ENCODE results near the gene VTN. TPM values are rescaled to one million over a fixed set of nuclear protein-coding genes. Genes with fewer than 3 reads are reported as not detected.
A peak's percentile ranks its signal among the peaks of the same experiment; 100 is the strongest.

The VTN gene
- polyA plus RNA-seq, 1 donor (not counting 4 experiments of a cell fraction or from before 2014, with no cell fraction given), result not detected

DNA sequence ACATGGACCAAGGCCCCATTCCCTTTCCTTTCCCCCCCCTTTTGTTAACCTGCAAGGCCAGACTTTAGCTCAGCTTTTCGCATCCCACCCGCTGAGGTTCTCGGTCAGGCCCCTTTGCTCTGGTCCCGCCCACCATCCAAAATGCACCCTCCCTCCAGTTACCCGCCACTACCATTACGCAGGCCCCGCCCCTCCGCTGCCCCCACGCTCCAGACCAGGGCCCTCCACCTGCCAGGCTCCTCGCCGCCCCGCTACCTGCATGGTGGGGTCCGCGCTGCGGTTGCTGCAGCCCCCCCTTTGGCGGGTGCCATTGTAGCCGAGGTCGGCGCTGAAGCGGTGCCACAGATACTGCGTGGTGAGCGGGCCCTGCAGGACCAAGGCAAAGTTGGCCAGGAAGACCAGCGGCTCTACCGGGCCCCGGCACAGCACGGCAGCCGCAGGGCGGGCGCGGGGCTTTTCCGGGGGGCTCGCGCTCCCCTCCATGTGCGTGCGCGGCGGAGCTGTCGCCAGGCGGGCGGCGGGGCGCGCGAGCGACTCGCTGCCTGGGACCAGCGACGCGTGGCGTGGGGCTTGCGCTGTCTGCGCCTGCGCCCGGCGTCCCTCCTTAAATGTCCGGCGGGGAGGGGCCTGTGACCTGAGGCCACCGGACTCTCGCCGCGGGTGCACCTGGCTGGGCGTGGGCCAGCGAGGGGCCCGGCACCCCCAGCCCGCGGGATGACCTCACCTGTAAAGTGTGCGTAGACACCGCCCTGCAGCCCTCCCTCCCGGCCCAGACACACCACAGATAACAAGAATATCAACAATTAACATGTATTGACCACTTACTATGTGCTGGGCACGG lies 35.7 kb upstream of the VTN start, which contains the start of gene SLC46A1:
TSS of gene SLC46A1 (minus strand) at position 581 of the 841 bp plus-strand sequence. CDS start at position 483, 98 bp downstream.
- FAIRE-seq (no peak), DNase-seq (ENCODE audit: low read depth, low spot score) (no peak)
- H2AFZ ChIP-seq (ENCODE audit: control insufficient read depth, low read length), result peak within 1 kb of the TSS; percentile 60
- peaks cover 36% of the 10 kb centered on the region for H3K4me1 ChIP-seq (ENCODE audit: control insufficient read depth, extremely low read depth, insufficient read depth, low read length)
- H3K79me2 ChIP-seq (ENCODE audit: control insufficient read depth, insufficient read depth, low read length), result no peaks in the 10 kb centered on the region
- H3K9me1 ChIP-seq (ENCODE audit: control insufficient read depth, extremely low read depth, insufficient read depth, low read length), result no peaks in the 10 kb centered on the region
- peak within 1 kb of the TSS; percentile 36 to 50 (median 39) for H3K4me3 ChIP-seq (ENCODE audit: control insufficient read depth in 2 of 3, extremely low read depth in 1 of 3, insufficient read depth in 2 of 3, low read depth in 1 of 3, low read length in 3 of 3)
- peak within 1 kb of the TSS; percentile 49 for H3K9ac ChIP-seq (ENCODE audit: control insufficient read depth, extremely low read depth, insufficient read depth, low read length)
- no peak within 1 kb of the TSS for H3K27ac ChIP-seq (ENCODE audit: control insufficient read depth, insufficient read depth, low read length)
- H3K36me3 ChIP-seq (ENCODE audit: control insufficient read depth in 2 of 2, extremely low read depth in 1 of 2, insufficient read depth in 2 of 2, low read length in 2 of 2), result no peaks in the 10 kb centered on the region
- H3K9me3 ChIP-seq (ENCODE audit: control insufficient read depth, low read depth, low read length), result no peaks in the 10 kb centered on the region
- TF ChIP-seq EZH2 (IDR thresholded peaks at IDR 0.05; ENCODE audit: low read length), result no peak
- TF ChIP-seq, protein P1, sequence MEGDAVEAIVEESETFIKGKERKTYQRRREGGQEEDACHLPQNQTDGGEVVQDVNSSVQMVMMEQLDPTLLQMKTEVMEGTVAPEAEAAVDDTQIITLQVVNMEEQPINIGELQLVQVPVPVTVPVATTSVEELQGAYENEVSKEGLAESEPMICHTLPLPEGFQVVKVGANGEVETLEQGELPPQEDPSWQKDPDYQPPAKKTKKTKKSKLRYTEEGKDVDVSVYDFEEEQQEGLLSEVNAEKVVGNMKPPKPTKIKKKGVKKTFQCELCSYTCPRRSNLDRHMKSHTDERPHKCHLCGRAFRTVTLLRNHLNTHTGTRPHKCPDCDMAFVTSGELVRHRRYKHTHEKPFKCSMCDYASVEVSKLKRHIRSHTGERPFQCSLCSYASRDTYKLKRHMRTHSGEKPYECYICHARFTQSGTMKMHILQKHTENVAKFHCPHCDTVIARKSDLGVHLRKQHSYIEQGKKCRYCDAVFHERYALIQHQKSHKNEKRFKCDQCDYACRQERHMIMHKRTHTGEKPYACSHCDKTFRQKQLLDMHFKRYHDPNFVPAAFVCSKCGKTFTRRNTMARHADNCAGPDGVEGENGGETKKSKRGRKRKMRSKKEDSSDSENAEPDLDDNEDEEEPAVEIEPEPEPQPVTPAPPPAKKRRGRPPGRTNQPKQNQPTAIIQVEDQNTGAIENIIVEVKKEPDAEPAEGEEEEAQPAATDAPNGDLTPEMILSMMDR (optimal IDR thresholded peaks at IDR 0.05 in 1 of 3, IDR thresholded peaks at IDR 0.05 in 1 of 3, conservative IDR thresholded peaks at IDR 0.05 in 1 of 3; ENCODE audit: extremely low read depth in 1 of 3, insufficient read depth in 2 of 3, low read length in 3 of 3), result no peak
- no peaks in the 10 kb centered on the region for H4K20me1 ChIP-seq (ENCODE audit: control insufficient read depth, extremely low read depth, insufficient read depth, low read length)
- dilution Hi-C loops (cut with MboI; ENCODE audit: extremely low pct_ligation_motif_present, low sequenced_read_pairs), result no loop called here
- no peaks in the 10 kb centered on the region for H3K27me3 ChIP-seq (ENCODE audit: control insufficient read depth, extremely low read depth, insufficient read depth, low read length)
- peak within 1 kb of the TSS; percentile 67 for H3K4me2 ChIP-seq (ENCODE audit: control insufficient read depth, extremely low read depth, insufficient read depth, low read depth, low read length)

DNA sequence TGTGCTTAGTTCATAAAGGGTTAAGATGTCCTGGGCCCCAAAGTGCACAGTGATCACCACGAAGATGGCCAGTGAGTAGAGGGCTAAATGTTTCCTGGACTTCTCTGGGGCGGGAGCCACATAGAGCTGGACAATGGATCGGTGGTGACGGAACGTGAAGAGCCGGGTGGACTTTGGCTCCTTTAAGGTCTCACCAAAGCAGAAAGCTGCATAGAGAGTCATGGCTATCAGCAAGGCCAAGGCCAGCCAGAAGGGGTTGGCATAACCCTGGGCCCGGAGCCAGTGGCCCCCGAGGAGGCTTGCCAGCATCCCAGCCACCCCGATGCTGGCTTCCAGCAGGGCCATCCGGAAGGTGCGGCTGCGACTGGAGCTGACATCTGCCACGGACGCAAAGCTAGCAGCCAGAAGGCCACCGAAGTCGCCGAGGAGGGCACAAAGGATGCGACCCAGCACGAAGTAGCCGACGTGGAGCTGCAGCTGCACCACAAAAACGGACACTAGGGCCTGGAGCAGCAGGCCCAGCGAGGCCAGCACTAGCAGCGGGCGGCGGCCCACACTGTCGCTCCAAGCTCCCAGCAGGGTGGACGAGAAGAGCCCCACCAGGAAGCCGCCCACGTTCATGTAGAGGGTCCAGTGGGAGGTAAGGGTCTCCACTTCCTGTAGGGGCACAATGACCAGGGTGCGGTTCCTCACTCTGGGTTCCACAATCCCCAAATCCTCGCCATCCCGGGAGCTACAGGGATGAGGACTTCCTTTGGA lies 34.9 kb upstream of the VTN start:
- Histone ChIP-seq H3K79me2 (ENCODE audit: control insufficient read depth, insufficient read depth, low read length) (no peaks in the 10 kb centered on the region), H3K36me3 (ENCODE audit: control insufficient read depth in 2 of 2, extremely low read depth in 1 of 2, insufficient read depth in 2 of 2, low read length in 2 of 2) (no peaks in the 10 kb centered on the region), H3K9me1 (ENCODE audit: control insufficient read depth, extremely low read depth, insufficient read depth, low read length) (no peaks in the 10 kb centered on the region), H3K27me3 (ENCODE audit: control insufficient read depth, extremely low read depth, insufficient read depth, low read length) (no peaks in the 10 kb centered on the region), H3K9me3 (ENCODE audit: control insufficient read depth, low read depth, low read length) (no peaks in the 10 kb centered on the region), H3K4me1 (ENCODE audit: control insufficient read depth, extremely low read depth, insufficient read depth, low read length) (peaks cover 36% of the 10 kb centered on the region), H3K4me3 (ENCODE audit: control insufficient read depth in 2 of 3, extremely low read depth in 1 of 3, insufficient read depth in 2 of 3, low read depth in 1 of 3, low read length in 3 of 3) (no peak overlapping the region), H3K4me2 (ENCODE audit: control insufficient read depth, extremely low read depth, insufficient read depth, low read depth, low read length) (peak overlapping the region; percentile 67), H3K9ac (ENCODE audit: control insufficient read depth, extremely low read depth, insufficient read depth, low read length) (no peak overlapping the region), H2AFZ (ENCODE audit: control insufficient read depth, low read length) (no peak overlapping the region), H3K27ac (ENCODE audit: control insufficient read depth, insufficient read depth, low read length) (no peak overlapping the region), H4K20me1 (ENCODE audit: control insufficient read depth, extremely low read depth, insufficient read depth, low read length) (no peaks in the 10 kb centered on the region)
- dilution Hi-C loops (cut with MboI; ENCODE audit: extremely low pct_ligation_motif_present, low sequenced_read_pairs), result no loop called here
- DNase-seq (ENCODE audit: low read depth, low spot score), result no peak
- FAIRE-seq, result no peak
- TF ChIP-seq EZH2 (IDR thresholded peaks at IDR 0.05; ENCODE audit: low read length), result no peak
- TF ChIP-seq, protein P1 (optimal IDR thresholded peaks at IDR 0.05 in 1 of 3, IDR thresholded peaks at IDR 0.05 in 1 of 3, conservative IDR thresholded peaks at IDR 0.05 in 1 of 3; ENCODE audit: extremely low read depth in 1 of 3, insufficient read depth in 2 of 3, low read length in 3 of 3), result no peak

Data from keratinocyte (primary cell).